OCI-LY1 (cell line): ENCODE results near the gene CSNK1D.
A peak's percentile ranks its signal among the peaks of the same experiment; 100 is the strongest.

ENCODE experiments used
- H2AFZ ChIP-seq: fragments of 200-600 bp; sonication (generic), shearing (Covaris generic); 2 replicates; pipeline ENCODE4 v1.6.0; 2014; ENCODE audit warnings: antibody characterized with exemption, mild to moderate bottlenecking, low read length
- H3F3A ChIP-seq: fragments of 200-600 bp; sonication (generic), shearing (Covaris generic); 2 replicates; pipeline ENCODE4 v1.6.0; 2014; ENCODE audit warnings: mild to moderate bottlenecking, antibody characterized with exemption, low read length, moderate library complexity; ENCODE audit not compliant: insufficient read depth
- H3K27ac ChIP-seq: fragments of 200-600 bp; sonication (generic); 2 replicates; pipeline ENCODE4 v1.5.1; 2014; ENCODE audit warnings: low read length, mixed run types, mild to moderate bottlenecking, low read depth; ENCODE audit not compliant: poor library complexity, severe bottlenecking
- H3K27me3 ChIP-seq: fragments of 200-600 bp; sonication (generic); 2 replicates; pipeline ENCODE4 v1.6.0; 2014; ENCODE audit warnings: antibody characterized with exemption, mild to moderate bottlenecking, low read length, moderate library complexity; ENCODE audit not compliant: insufficient read depth
- H3K36me3 ChIP-seq: fragments of 200-600 bp; sonication (generic); 2 replicates; pipeline ENCODE4 v1.6.1; 2014; ENCODE audit warnings: mild to moderate bottlenecking, antibody characterized with exemption, low read length, moderate library complexity, mixed read lengths; ENCODE audit not compliant: insufficient read depth
- H3K4me1 ChIP-seq: fragments of 200-600 bp; sonication (generic); 2 replicates; pipeline ENCODE4 v1.5.1; 2014; ENCODE audit warnings: mild to moderate bottlenecking, low read length, moderate library complexity; ENCODE audit not compliant: insufficient read depth, severe bottlenecking
- H3K4me2 ChIP-seq: fragments of 200-600 bp; sonication (generic), shearing (Covaris generic); 2 replicates; pipeline ENCODE4 v1.6.1; 2014; ENCODE audit warnings: low read length
- H3K4me3 ChIP-seq: fragments of 200-600 bp; sonication (generic); 2 replicates; pipeline ENCODE4 v1.5.1; 2014; ENCODE audit warnings: low read length, low read depth, mild to moderate bottlenecking, mixed read lengths; ENCODE audit not compliant: poor library complexity, severe bottlenecking
- H3K79me2 ChIP-seq: fragments of 200-600 bp; shearing (Covaris generic); 2 replicates; pipeline ENCODE4 v1.6.1; 2016; ENCODE audit warnings: mixed run types, low read length, mixed read lengths; ENCODE audit not compliant: insufficient read depth
- H3K9ac ChIP-seq: fragments of 200-600 bp; sonication (generic), shearing (Covaris generic); 2 replicates; pipeline ENCODE4 v1.6.1; 2014; ENCODE audit warnings: mild to moderate bottlenecking, low read length, mixed read lengths
- H3K9me2 ChIP-seq: fragments of 200-600 bp; sonication (generic), shearing (Covaris generic); 2 replicates; pipeline ENCODE4 v1.6.1; 2014; ENCODE audit warnings: low read depth, mild to moderate bottlenecking, low read length, mixed read lengths
- H3K9me3 ChIP-seq: fragments of 200-600 bp; shearing (Covaris generic); 2 replicates; pipeline ENCODE4 v1.6.1; 2014; ENCODE audit warnings: low read length, mixed read lengths
- H4K20me1 ChIP-seq: fragments of 200-600 bp; sonication (generic), shearing (Covaris generic); 2 replicates; pipeline ENCODE4 v1.6.0; 2016; ENCODE audit warnings: mild to moderate bottlenecking, low read length; ENCODE audit not compliant: insufficient read depth
- CTCF ChIP-seq: fragments of 200-600 bp; sonication (generic), shearing (Covaris generic); IDR thresholded peaks from 2 replicates; pipeline ENCODE4 v1.5.1; 2017; ENCODE audit warnings: mild to moderate bottlenecking, antibody characterized with exemption, low read length, moderate library complexity, mixed read lengths
- EZH2 ChIP-seq: fragments of 200-600 bp; sonication (generic), shearing (Covaris generic); IDR thresholded peaks from 2 replicates; pipeline ENCODE4 v1.8.0; 2017; ENCODE audit warnings: borderline replicate concordance, mixed run types, mild to moderate bottlenecking, antibody characterized with exemption, low read length, moderate library complexity, mixed read lengths

Gene CSNK1D

DNA sequence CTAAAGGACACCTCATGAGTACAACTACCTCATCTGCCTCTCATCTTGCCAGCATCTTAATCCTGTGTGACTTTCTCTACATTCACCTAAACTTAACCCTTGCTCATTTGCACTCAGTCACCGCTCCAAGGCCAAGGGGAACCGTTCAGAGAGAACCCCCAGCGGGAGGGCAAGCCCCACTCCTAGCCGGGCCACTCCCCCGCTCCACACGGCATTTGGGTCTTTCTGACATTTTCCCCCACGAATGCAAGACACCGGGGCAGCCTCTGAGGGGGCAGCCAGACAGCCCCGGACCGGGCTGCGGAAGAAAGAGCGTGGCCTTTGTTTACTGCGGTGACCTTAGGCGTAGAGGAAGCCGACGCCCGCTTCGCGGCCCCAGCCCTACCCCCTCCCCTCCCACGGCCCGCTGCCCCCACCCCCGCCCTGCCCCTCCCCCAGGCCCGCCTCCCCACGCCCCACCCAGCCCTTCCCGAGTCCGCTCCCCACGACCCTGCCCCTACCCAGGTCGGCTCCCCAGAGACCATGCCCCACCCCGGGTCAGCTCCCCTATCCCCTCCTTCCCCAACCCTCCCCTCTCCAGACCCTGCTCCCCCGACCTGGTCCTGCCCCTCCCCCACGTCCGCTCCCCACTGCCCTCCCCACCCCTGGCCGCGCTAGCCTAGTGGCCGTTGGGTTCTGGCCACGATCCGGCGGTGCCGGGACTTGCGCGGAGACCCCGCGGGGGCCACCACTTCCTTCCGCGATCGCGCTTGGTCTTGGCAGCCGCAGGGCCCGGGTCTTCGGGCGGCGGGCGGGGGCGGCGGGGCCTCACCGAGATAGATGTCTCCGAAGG, 789 bp downstream of the CSNK1D start:
- Histone ChIP-seq H3K9me3 (no peaks in the 10 kb centered on the region), H3F3A (no peaks in the 10 kb centered on the region), H3K9me2 (no peaks in the 10 kb centered on the region), H2AFZ (no peak overlapping the region), H3K9ac (peak overlapping the region; percentile 94), H4K20me1 (no peaks in the 10 kb centered on the region), H3K4me3 (peak overlapping the region; percentile 86), H3K36me3 (peaks cover 46% of the 10 kb centered on the region), H3K4me2 (peak overlapping the region; percentile 71), H3K4me1 (peaks cover 43% of the 10 kb centered on the region), H3K27me3 (peaks cover 9% of the 10 kb centered on the region), H3K27ac (peak overlapping the region; percentile 53), H3K79me2 (peaks cover 49% of the 10 kb centered on the region)
- TF ChIP-seq EZH2: no peak
- TF ChIP-seq CTCF: no peak

- Histone ChIP-seq H3K9me3 (no peaks in the 10 kb centered on the region), H3K27me3 (peaks cover 9% of the 10 kb centered on the region), H4K20me1 (no peaks in the 10 kb centered on the region), H3K27ac (no peak overlapping the region), H3K4me2 (peak overlapping the region; percentile 30; the same call in 1 of the 2 replicates), H3K79me2 (peaks cover 60% of the 10 kb centered on the region), H3K9ac (no peak overlapping the region), H3F3A (no peaks in the 10 kb centered on the region), H3K4me1 (peaks cover 43% of the 10 kb centered on the region), H3K4me3 (no peak overlapping the region), H2AFZ (no peak overlapping the region), H3K36me3 (peaks cover 58% of the 10 kb centered on the region), H3K9me2 (no peaks in the 10 kb centered on the region)
- TF ChIP-seq CTCF: no peak
- TF ChIP-seq EZH2: no peak
These were observed 2.1 kb downstream of the CSNK1D start for GRCh38 chr17:82271401-82271800.

DNA sequence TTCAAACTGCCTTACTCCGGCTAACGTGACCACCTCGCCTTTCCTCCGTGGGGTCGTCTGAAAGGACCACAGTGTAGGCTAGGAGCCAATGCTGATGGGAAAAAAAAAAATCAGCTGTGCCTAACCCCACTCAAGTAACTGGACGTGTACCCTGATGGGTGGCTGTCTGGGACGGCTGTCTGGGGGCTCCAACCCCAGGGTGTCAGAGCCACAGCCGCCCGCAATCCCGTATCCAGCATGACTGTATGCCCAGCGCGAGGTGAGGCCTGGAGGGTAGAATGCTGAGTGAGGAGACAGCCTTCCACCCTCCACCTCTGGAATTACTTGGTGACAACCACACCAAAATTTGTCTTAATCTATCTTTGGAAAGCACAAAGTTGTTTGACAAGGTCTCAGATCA, 2.8 kb downstream of the CSNK1D start:
- Histone ChIP-seq H3K9ac (no peak overlapping the region), H3K4me2 (0 out of 2 replicates have a peak overlapping the region, but pooled peaks have one; percentile 2), H3K27me3 (peaks cover 9% of the 10 kb centered on the region), H3K4me3 (no peak overlapping the region), H3K79me2 (peaks cover 65% of the 10 kb centered on the region), H3K9me2 (no peaks in the 10 kb centered on the region), H2AFZ (no peak overlapping the region), H4K20me1 (no peaks in the 10 kb centered on the region), H3F3A (no peaks in the 10 kb centered on the region), H3K27ac (no peak overlapping the region), H3K4me1 (peaks cover 43% of the 10 kb centered on the region), H3K36me3 (peaks cover 66% of the 10 kb centered on the region), H3K9me3 (no peaks in the 10 kb centered on the region)
- no peak for TF ChIP-seq CTCF
- no peak for TF ChIP-seq EZH2
